ENCODE data around the gene ODAD2. TPM values are rescaled to one million over a fixed set of nuclear protein-coding genes. Genes with fewer than 3 reads are reported as not detected.
A peak's percentile ranks its signal among the peaks of the same experiment; 100 is the strongest.

Gene ODAD2
- total RNA-seq, 1 donor from 2014 or later: 1.5 TPM

DNA sequence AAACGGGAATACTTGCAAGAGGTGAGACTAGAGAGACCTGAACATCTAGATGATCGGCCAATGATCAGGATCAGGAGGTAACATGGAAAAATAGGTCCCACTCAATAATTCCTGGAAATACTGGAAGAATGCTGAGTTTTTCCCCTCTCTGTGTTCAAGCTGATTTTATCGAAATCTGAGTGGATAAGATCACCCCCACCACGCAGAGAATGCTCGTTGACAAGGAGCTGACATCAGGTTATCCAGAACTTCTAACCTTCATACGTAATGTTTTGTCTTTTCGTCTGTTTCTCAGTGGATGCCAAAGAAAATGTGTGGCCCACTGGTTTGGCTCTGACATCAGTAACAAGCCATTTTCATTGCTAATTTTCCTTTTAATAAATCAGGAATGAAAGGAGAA is 194.7 kb downstream of the ODAD2 start:
- DNase-seq (ENCODE audit: extremely low spot score, unreplicated experiment): no peak
- peaks cover 5% of the 10 kb centered on the region for H3K9me3 Mint-ChIP-seq
- no peak for TF ChIP-seq CTCF (conservative IDR thresholded peaks at IDR 0.05)
- peaks cover 22% of the 10 kb centered on the region for H3K27me3 Mint-ChIP-seq
- no peak overlapping the region for H3K27ac Mint-ChIP-seq
- H3K36me3 Mint-ChIP-seq: no peaks in the 10 kb centered on the region
- H3K4me3 Mint-ChIP-seq: no peak overlapping the region
- H3K4me1 Mint-ChIP-seq (ENCODE audit: unreplicated experiment): no peaks in the 10 kb centered on the region

GRCh38 chr10:27801171-27801785 is 197.6 kb downstream of the ODAD2 start:
- H3K4me3 Mint-ChIP-seq: no peak overlapping the region
- peaks cover 18% of the 10 kb centered on the region for H3K27me3 Mint-ChIP-seq
- H3K9me3 Mint-ChIP-seq: peaks cover 5% of the 10 kb centered on the region
- H3K4me1 Mint-ChIP-seq (ENCODE audit: unreplicated experiment): no peaks in the 10 kb centered on the region
- no peak for DNase-seq (ENCODE audit: extremely low spot score, unreplicated experiment)
- H3K36me3 Mint-ChIP-seq: no peaks in the 10 kb centered on the region
- no peak for TF ChIP-seq CTCF (conservative IDR thresholded peaks at IDR 0.05)
- peak overlapping the region; percentile 25 for H3K27ac Mint-ChIP-seq

- Mint-ChIP-seq H3K36me3 (no peaks in the 10 kb centered on the region), H3K4me3 (no peak overlapping the region), H3K4me1 (ENCODE audit: unreplicated experiment) (no peaks in the 10 kb centered on the region), H3K9me3 (peaks cover 5% of the 10 kb centered on the region), H3K27me3 (peaks cover 10% of the 10 kb centered on the region), H3K27ac (no peak overlapping the region)
- no peak for DNase-seq (ENCODE audit: extremely low spot score, unreplicated experiment)
- no peak for TF ChIP-seq CTCF (conservative IDR thresholded peaks at IDR 0.05)
Measured at GRCh38 chr10:27799046-27799445, 199.8 kb downstream of the ODAD2 start.

GRCh38 chr10:27794157-27794556 is 204.7 kb downstream of the ODAD2 start:
- H3K36me3 Mint-ChIP-seq: no peaks in the 10 kb centered on the region
- H3K4me3 Mint-ChIP-seq: no peak overlapping the region
- peaks cover 5% of the 10 kb centered on the region for H3K27me3 Mint-ChIP-seq
- no peak for DNase-seq (ENCODE audit: extremely low spot score, unreplicated experiment)
- H3K9me3 Mint-ChIP-seq: no peaks in the 10 kb centered on the region
- TF ChIP-seq CTCF (conservative IDR thresholded peaks at IDR 0.05): peak; percentile 48
- no peak overlapping the region for H3K27ac Mint-ChIP-seq
- no peaks in the 10 kb centered on the region for H3K4me1 Mint-ChIP-seq (ENCODE audit: unreplicated experiment)

GRCh38 chr10:27792216-27792615 is 206.7 kb downstream of the ODAD2 start:
- peaks cover 8% of the 10 kb centered on the region for H3K27me3 Mint-ChIP-seq
- no peak for TF ChIP-seq CTCF (conservative IDR thresholded peaks at IDR 0.05)
- no peak for DNase-seq (ENCODE audit: extremely low spot score, unreplicated experiment)
- H3K4me1 Mint-ChIP-seq (ENCODE audit: unreplicated experiment): no peaks in the 10 kb centered on the region
- no peaks in the 10 kb centered on the region for H3K9me3 Mint-ChIP-seq
- no peak overlapping the region for H3K4me3 Mint-ChIP-seq
- no peak overlapping the region for H3K27ac Mint-ChIP-seq
- no peaks in the 10 kb centered on the region for H3K36me3 Mint-ChIP-seq

DNA sequence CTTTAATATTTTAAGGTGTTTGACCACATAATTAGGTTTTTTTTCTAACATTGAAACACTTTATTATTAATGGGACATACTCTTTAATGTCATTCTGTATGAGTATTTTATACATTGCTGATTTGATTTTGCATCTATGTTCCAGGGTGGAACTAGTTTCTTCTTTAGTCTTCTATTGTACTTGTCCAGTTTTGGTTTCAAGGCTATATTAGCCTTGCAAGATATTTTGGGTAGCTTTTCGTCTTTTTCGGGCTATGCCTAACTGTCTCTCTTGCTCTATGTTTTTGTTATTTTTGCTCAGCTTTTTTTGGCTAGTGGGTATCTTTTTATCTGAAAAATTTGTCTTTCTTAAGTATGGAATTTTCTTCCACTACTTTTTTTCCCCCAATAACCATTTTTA is 214.6 kb downstream of the ODAD2 start:
- Mint-ChIP-seq H3K4me1 (ENCODE audit: unreplicated experiment) (no peaks in the 10 kb centered on the region), H3K27ac (no peak overlapping the region), H3K9me3 (no peaks in the 10 kb centered on the region), H3K4me3 (no peak overlapping the region), H3K27me3 (peaks cover 13% of the 10 kb centered on the region), H3K36me3 (no peaks in the 10 kb centered on the region)
- DNase-seq (ENCODE audit: extremely low spot score, unreplicated experiment): no peak
- TF ChIP-seq CTCF (conservative IDR thresholded peaks at IDR 0.05): no peak
